HT-29 (cell line): ENCODE data around the gene DAPK1. TPM values are rescaled to one million over a fixed set of nuclear protein-coding genes. Genes with fewer than 3 reads are reported as not detected.

Experiments used
- DNase-seq: peaks from one replicate; pipeline ENCODE4 v3.0.0-alpha.2; 2015; ENCODE audit warnings: low spot score
- total RNA-seq: library from RNA; depleted of rRNA; stranded (reverse); fragments of >200 nt; shearing (Covaris generic); gene quantifications from 2 replicates; pipeline ENCODE4 v1.2.3, GENCODE V29; 2014

DAPK1 gene
- total RNA-seq, 1 experiment from 2014 or later, result 37.1 TPM

GRCh38 chr9:87592554-87593358 is 95.1 kb downstream of the DAPK1 start:
- no peak for DNase-seq

DNA sequence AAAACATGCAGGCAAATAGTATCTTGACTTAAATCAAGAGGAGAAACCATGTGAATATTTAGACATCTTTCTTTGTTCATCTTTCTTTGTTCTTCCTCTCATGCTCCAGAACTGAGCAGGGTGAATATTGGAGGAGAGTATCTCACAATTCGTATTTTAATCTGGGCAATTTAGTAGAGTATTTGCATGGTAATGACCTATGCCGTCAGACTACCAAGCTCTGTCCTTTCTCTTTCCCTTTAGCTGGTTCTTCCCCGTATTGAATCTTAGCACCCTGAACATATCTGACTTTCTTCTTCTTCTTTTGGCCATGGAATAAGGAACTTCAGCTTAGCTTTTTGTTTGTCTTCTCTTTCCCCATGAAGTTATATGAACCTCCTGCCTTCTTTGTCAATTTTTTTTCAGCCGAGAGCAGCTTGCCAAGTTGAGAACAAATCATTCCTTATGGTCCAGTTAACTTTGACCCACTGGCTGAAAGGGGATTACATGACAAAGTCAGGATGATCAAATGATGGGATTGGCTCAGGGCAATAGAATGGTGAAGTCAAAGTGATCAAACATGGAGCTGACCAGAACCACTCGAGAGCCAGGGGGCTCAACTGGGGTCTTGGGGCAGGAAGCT is 95.8 kb downstream of the DAPK1 start:
- no peak for DNase-seq

DNA sequence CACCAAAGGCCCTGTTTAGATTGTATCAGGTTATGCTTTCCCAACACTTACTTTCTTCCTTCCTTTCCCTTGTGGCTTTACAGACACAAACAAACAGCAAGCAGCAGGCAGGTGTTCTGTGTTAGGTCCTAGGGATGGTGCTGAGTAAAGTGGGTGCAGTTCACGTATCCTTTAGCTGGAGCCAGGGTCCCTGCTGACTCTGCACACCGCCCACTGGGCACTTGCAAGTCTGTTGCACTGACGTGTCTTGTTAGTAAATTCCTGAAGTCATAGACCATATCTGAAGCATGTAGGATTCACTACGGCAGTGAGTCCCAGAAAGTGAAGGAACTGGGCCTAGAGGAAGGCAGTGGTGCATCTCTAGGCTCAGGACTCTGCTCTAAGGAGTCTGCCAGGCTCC is 96.5 kb downstream of the DAPK1 start:
- DNase-seq, result no peak

DNA sequence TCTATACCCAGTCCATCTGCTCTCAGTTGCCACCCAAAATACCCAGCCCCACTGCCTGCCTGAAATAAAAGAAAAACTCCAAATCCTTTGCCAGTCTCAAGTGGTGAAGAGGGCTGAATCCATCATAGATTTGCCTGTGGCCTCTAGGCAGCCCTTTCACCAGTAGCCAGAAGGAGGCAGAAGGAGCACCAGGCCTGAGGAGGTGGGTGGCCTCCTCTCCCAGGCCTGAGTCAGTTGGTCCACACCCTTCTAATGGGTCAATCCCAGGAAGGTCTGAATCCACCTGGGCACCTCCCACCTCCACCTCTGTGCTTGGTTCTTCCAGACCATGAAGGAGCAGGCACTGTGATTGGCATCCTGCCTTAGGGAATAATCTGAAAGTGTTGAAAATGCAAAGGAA is 97.0 kb downstream of the DAPK1 start:
- no peak for DNase-seq

DNA sequence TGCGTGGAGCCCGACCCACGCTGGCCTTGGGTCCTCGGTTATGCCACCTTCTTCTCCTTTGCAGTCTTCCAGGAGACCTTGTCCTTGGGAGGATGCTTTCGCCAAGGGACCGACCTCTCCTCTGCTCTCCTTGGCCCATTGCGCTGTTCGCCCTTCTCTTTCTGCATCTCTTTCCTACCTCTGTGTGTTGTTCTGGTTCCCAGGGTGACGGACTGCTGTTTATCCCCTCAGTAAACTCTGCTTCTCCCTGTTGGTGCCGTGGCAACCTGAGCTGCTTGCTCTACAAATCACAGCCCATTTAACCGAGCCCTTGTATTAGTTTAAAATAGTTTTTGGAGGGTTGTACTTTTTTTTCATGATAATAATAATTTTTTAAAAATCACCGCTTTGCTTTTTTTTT is 97.9 kb downstream of the DAPK1 start:
- peak; percentile 61 for DNase-seq

DNA sequence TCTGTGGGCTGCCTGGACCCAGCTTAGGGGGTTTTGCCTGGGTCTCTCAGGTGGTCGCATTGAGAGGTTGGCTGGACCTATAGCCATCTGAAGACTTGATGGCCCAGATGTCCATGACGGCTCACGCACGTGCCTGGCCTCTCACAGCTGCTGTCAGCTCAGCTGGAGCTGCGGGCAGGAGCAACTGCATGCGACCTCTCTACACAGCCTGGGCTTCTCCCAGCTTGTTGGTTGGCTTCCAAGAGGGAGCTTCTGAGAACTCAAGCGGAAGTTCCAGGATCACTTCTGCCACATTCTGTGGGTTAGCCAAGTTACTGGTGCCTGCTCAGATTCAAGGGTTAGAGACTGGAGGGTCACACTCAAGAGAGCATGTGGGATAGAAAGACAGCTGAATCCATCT is 99.2 kb downstream of the DAPK1 start:
- no peak for DNase-seq

- DNase-seq, result no peak
Observed at GRCh38 chr9:87597710-87598443, 100.2 kb downstream of the DAPK1 start.

GRCh38 chr9:87599901-87600610 is 102.4 kb downstream of the DAPK1 start:
- DNase-seq, result peak; percentile 16

- no peak for DNase-seq
Observed at GRCh38 chr9:87601176-87601575, 103.5 kb downstream of the DAPK1 start.

DNA sequence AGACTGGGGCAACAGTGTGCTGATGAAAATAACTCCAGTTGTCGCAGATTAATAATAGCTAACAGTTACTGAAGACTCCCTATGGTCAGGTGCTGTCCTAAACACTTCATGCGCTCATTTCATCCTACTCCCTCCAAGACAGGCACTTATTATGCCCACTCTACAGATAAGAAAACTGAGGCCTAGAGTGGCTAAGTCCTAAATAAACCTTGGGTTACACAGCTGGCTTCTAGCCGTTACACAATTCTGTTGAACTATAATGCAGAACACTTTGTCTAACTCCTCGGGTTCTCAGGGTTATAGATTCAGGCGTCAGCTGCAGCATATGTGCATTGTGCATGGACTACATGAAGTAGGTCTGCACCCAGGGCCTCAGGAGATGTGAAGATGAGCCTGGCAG is 103.9 kb downstream of the DAPK1 start:
- no peak for DNase-seq

GRCh38 chr9:87602933-87603643 is 105.4 kb downstream of the DAPK1 start:
- no peak for DNase-seq

- no peak for DNase-seq
Observed at GRCh38 chr9:87603854-87604490, 106.3 kb downstream of the DAPK1 start.

GRCh38 chr9:87604886-87605588 is 107.4 kb downstream of the DAPK1 start:
- no peak for DNase-seq

- no peak for DNase-seq
Observed at GRCh38 chr9:87605676-87606075, 108.0 kb downstream of the DAPK1 start.

DNA sequence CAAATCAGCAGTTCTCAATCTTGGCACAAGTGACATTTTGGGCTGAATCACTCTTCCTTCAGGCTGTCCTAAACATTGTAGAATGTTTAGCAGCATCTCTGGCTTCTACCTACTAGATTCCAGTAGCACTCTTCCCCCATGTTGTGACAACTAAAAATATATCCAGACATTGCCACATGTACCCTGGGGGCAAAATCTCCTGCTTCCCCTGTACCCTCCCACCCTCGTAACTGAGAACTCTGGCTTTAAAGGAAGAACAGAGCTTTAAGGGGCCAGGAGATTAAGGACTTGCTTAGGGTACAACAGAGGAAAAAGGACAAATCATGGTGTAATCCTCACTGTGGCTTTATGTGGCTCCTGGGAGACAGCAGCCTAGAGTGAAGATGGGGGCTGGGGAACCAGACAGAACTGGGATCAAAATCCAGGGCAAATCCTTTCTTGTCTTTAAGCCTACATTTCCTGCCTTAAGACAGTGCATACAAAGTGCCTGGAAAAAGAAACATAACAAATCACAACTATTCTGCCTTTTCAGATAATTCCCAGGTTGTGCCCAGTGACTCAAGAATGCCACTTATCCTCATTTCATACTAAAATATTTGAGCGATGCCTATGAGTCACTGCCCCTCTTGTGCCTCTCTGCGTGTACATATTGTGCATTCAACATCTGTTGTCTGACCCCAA is 109.3 kb downstream of the DAPK1 start:
- DNase-seq, result no peak

DNA sequence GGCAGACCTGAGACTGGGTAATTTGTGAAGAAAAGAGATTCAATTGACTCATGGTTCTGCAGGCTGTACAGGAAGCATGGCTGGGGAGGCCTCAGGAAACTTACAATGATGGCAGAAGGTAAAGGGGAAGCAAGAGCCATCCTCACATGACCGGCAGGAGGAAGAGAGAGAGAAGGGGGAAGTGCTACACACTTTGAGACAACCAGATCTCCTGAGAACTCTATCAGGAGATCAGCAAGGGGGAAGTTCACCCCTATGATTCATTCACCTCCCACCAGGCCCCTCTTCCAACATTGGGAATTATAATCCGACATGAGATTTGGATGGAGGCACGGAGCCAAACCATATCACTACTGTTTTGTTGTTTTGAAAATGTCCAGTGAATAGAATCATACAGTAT is 110.2 kb downstream of the DAPK1 start:
- DNase-seq, result no peak

DNA sequence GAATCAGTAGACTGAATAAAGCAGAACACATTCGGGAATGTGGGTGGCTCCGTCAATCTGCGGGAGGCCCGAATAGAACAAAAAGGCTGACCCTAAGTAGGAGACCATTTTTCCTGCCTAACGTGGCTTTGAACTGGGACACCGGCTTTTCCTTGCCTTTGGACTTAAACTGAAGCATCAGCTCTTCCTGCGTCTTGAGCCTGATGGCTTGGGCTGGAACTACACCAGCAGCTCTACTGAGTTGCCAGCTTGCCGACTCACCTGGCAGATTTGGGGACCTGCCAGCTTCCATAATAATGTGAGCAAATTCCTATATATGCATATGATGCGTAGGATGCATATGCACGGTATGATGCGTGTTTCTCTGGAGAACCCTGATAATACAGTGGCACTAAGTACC is 111.3 kb downstream of the DAPK1 start:
- DNase-seq, result no peak

GRCh38 chr9:87609486-87609885 is 111.8 kb downstream of the DAPK1 start:
- DNase-seq, result no peak
